IMR-90 (cell line): ENCODE data around the gene FAM13B. TPM values are rescaled to one million over a fixed set of nuclear protein-coding genes. Genes with fewer than 3 reads are reported as not detected.

Source experiments
- ATAC-seq: fragments of 200-7000 bp; cut with Tn5 transposase; 2 replicates; pipeline ENCODE4 v1.9.1; 2020; ENCODE audit warnings: low read depth, mild to moderate bottlenecking, moderate library complexity
- BruUV-seq: library from RNA; stranded (reverse); fragments of 400-500 nt; replicated peaks from 2 replicates; lab custom pipeline; 2021; lab: Mats Ljungman, UMichigan
- CTCF ChIA-PET: fragments of 300-600 bp; formaldehyde crosslinking; extraction: SDS; loops from one replicate; lab custom pipeline; 2021; ENCODE audit warnings: antibody characterized with exemption; lab: Yijun Ruan, JAX
- POLR2A ChIA-PET: fragments of 300-600 bp; sonication (Branson Sonifier 250); formaldehyde crosslinking; loops from one replicate; lab custom pipeline; 2022; ENCODE audit warnings: antibody characterized with exemption; ENCODE audit not compliant: unreplicated experiment; lab: Charles Lee
- DNase-seq: peaks from one replicate; pipeline ENCODE4 v3.0.0; 2013
- H2AFZ ChIP-seq: replicated peaks from 2 replicates; pipeline ENCODE3; 2013; ENCODE audit warnings: low read length, mild to moderate bottlenecking; ENCODE audit not compliant: poor library complexity
- H2AK5ac ChIP-seq: 2 replicates; pipeline ENCODE4 v1.6.1; 2013; ENCODE audit warnings: low read depth, low read length, inconsistent platforms
- H2AK9ac ChIP-seq: replicated peaks from 2 replicates; pipeline ENCODE3; 2013; ENCODE audit warnings: mild to moderate bottlenecking, low read depth, low read length, moderate library complexity; ENCODE audit not compliant: poor library complexity
- H2BK120ac ChIP-seq: 2 replicates; pipeline ENCODE4 v1.6.1; 2013; ENCODE audit warnings: low read depth, low read length, inconsistent platforms
- H2BK15ac ChIP-seq: 3 replicates; pipeline ENCODE4 v1.6.1; 2013; ENCODE audit warnings: low read depth, low read length, inconsistent platforms
- H2BK20ac ChIP-seq: 2 replicates; pipeline ENCODE4 v1.6.1; 2013; ENCODE audit warnings: low read depth, mild to moderate bottlenecking, inconsistent platforms, low read length, moderate library complexity
- H2BK5ac ChIP-seq: 2 replicates; pipeline ENCODE4 v1.6.1; 2013; ENCODE audit warnings: mild to moderate bottlenecking, low read depth, low read length, inconsistent platforms; ENCODE audit not compliant: poor library complexity, severe bottlenecking
- H3K14ac ChIP-seq: replicated peaks from 2 replicates; pipeline ENCODE4 v1.6.1; 2013; ENCODE audit warnings: low read depth, low read length, inconsistent platforms
- H3K18ac ChIP-seq: 2 replicates; pipeline ENCODE4 v1.6.1; 2013; ENCODE audit warnings: low read depth, low read length, control low read depth
- H3K23ac ChIP-seq: 2 replicates; pipeline ENCODE4 v1.6.1; 2013; ENCODE audit warnings: low read depth, low read length, inconsistent platforms
- H3K27ac ChIP-seq: 2 replicates; pipeline ENCODE4 v1.5.1; 2013; ENCODE audit warnings: mild to moderate bottlenecking, control low read depth, low read length; ENCODE audit not compliant: insufficient read depth
- H3K27me3 ChIP-seq: 2 replicates; pipeline ENCODE4 v1.6.1; 2013; ENCODE audit warnings: low read length; ENCODE audit not compliant: control insufficient read depth, insufficient read depth
- H3K36me3 ChIP-seq: 2 replicates; pipeline ENCODE4 v1.6.1; 2013; ENCODE audit warnings: low read length, mixed read lengths; ENCODE audit not compliant: control insufficient read depth, insufficient read depth
- H3K4ac ChIP-seq: 2 replicates; pipeline ENCODE4 v1.6.1; 2013; ENCODE audit warnings: low read depth, low read length, inconsistent platforms
- H3K4me1 ChIP-seq: 2 replicates; pipeline ENCODE4 v1.6.1; 2013; ENCODE audit warnings: low read length, mixed read lengths; ENCODE audit not compliant: control insufficient read depth, insufficient read depth
- H3K4me2 ChIP-seq: 2 replicates; pipeline ENCODE4 v1.6.1; 2013; ENCODE audit warnings: low read depth, mild to moderate bottlenecking, control low read depth, low read length, moderate library complexity
- H3K4me3 ChIP-seq: 2 replicates; pipeline ENCODE4 v1.5.1; 2013; ENCODE audit warnings: low read depth, mild to moderate bottlenecking, control low read depth, low read length, moderate library complexity; ENCODE audit not compliant: insufficient read depth
- H3K56ac ChIP-seq: 2 replicates; pipeline ENCODE4 v1.6.1; 2013; ENCODE audit warnings: low read length, inconsistent platforms; ENCODE audit not compliant: insufficient read depth; ENCODE audit errors: extremely low read depth
- H3K79me1 ChIP-seq, 2 experiments: 2 replicates each; pipeline ENCODE4 v1.6.1; 2013; ENCODE audit warnings: low read length in 2 of 2, inconsistent platforms in 1 of 2, low read depth in 1 of 2
- H3K9ac ChIP-seq: 2 replicates; pipeline ENCODE4 v1.6.1; 2013; ENCODE audit warnings: low read depth, low read length, control low read depth
- H3K9me1 ChIP-seq: 2 replicates; pipeline ENCODE4 v1.6.1; 2013; ENCODE audit warnings: low read length, inconsistent platforms; ENCODE audit not compliant: insufficient read depth
- H3K9me3 ChIP-seq: 2 replicates; pipeline ENCODE4 v1.6.1; 2013; ENCODE audit warnings: low read length; ENCODE audit not compliant: control insufficient read depth, insufficient read depth
- H4K20me1 ChIP-seq: 2 replicates; pipeline ENCODE4 v1.6.1; 2013; ENCODE audit warnings: low read length, inconsistent platforms; ENCODE audit not compliant: insufficient read depth
- H4K5ac ChIP-seq: 2 replicates; pipeline ENCODE4 v1.6.1; 2013; ENCODE audit warnings: mild to moderate bottlenecking, low read depth, low read length, control low read depth
- H4K8ac ChIP-seq, 2 experiments: 2 replicates each; pipeline ENCODE4 v1.6.1; 2013; ENCODE audit warnings: low read depth in 2 of 2, low read length in 2 of 2, control low read depth in 1 of 2, inconsistent platforms in 1 of 2
- H4K91ac ChIP-seq: 2 replicates; pipeline ENCODE4 v1.6.1; 2013; ENCODE audit warnings: low read depth, low read length, inconsistent platforms; ENCODE audit not compliant: insufficient read depth
- CEBPB ChIP-seq: IDR thresholded peaks from 2 replicates; pipeline ENCODE4 v1.6.1; 2012; ENCODE audit warnings: low read depth, low read length, improper control_type of control experiment
- MAZ ChIP-seq: IDR thresholded peaks from 2 replicates; pipeline ENCODE4 v1.6.1; 2012; ENCODE audit warnings: low read depth, mild to moderate bottlenecking, low read length, improper control_type of control experiment, moderate library complexity, borderline replicate concordance
- WGBS, 2 experiments: methylation state at CpG; one replicate each; pipeline versions ENCODE4 v1.1.5 to v1.1.7; 2013; ENCODE audit warnings: missing lambda C conversion rate in 2 of 2; ENCODE audit not compliant: insufficient read length in 1 of 2; ENCODE audit errors: extremely low coverage in 2 of 2; 5-methylcytosine and 5-hydroxymethylcytosine counted together
- dilution Hi-C: fragments of 300-500 bp; cut with HindIII; formaldehyde crosslinking; loops from one replicate; pipeline ENCODE4 v1.14.3; 2018; ENCODE audit warnings: low sequenced_read_pairs; ENCODE audit not compliant: unreplicated experiment
- in situ Hi-C: fragments of 300-500 bp; cut with MboI; formaldehyde crosslinking; loops from 3 replicates; pipeline ENCODE4 v1.14.3; 2019; ENCODE audit warnings: low sequenced_read_pairs, inconsistent platforms, mixed read lengths
- intact Hi-C: fragments of 100-400 bp; cut with micrococcal nuclease; formaldehyde crosslinking; loops from 2 replicates; pipeline ENCODE4 v1.10.0; 2022
- polyA plus RNA-seq, 3 experiments: library from polyadenylated mRNA; depleted of rRNA; stranded (reverse); fragments of >200 nt; gene quantifications; 2 replicates each; pipeline ENCODE4 v1.2.3, GENCODE V29; 2012; ENCODE audit warnings: low replicate concordance in 1 of 3
- total RNA-seq: library from RNA; depleted of rRNA; stranded (reverse); fragments of >200 nt; gene quantifications from 2 replicates; pipeline ENCODE4 v1.2.3, GENCODE V29; 2012

Gene FAM13B
- total and polyA plus RNA-seq, 2 of the 4 experiments (the other 2 are of a cell fraction), result 14.6 to 15.1 TPM

GRCh38 chr5:138033907-138034306 lies 1.0 kb upstream of the FAM13B start:
- TF ChIP-seq MAZ (no peak), CEBPB (peak; percentile 21; the same call in 1 of the 2 replicates)
- no peak overlapping the region for H3K23ac ChIP-seq
- H3K9me1 ChIP-seq, result peaks cover 4% of the 10 kb centered on the region; the same call in 1 of the 2 replicates
- ChIA-PET POLR2A (no interaction called here), CTCF (interaction anchor here (1.0 to 1.8 kb wide), 4 partner anchors 15 to 100 kb away, joined by 3 to 6 read pairs (median 4); no protein-coding TSS in a partner anchor)
- ATAC-seq, result no peak
- no peaks in the 10 kb centered on the region for H3K9me3 ChIP-seq
- intact Hi-C loops, result loop anchor here (2.0 kb wide), 1 partner anchor 279 kb away; the partner anchor contains the start of gene HNRNPA0
- H2AFZ ChIP-seq, result peak overlapping the region; percentile 97
- peaks cover 0 to 27% of the 10 kb centered on the region in 2 experiments; a peak in 3 of 4 replicates for H3K79me1 ChIP-seq
- H2BK20ac ChIP-seq, result no peak overlapping the region
- peak overlapping the region; percentile 75 for H4K5ac ChIP-seq
- H3K9ac ChIP-seq, result no peak overlapping the region
- peak overlapping the region; percentile 93 for H3K4me2 ChIP-seq
- no peak overlapping the region for H2BK120ac ChIP-seq
- no peak overlapping the region for H4K91ac ChIP-seq
- H3K56ac ChIP-seq, result peak overlapping the region; percentile 22; the same call in 1 of the 2 replicates
- H3K27me3 ChIP-seq, result no peaks in the 10 kb centered on the region
- no peak overlapping the region for H2AK5ac ChIP-seq
- no CpG with 5 or more reads among the region's 2 CpGs for WGBS, 2 experiments
- no peak overlapping the region for H3K4me3 ChIP-seq
- peak overlapping the region; percentile 96 to 99; a peak in 2 of 4 replicates for H4K8ac ChIP-seq
- dilution Hi-C loops, result no loop called here
- H2BK15ac ChIP-seq, result no peak overlapping the region
- H4K20me1 ChIP-seq, result peaks cover 37% of the 10 kb centered on the region
- H3K36me3 ChIP-seq, result peaks cover 1% of the 10 kb centered on the region; the same call in 1 of the 2 replicates
- no TSS peak for BruUV-seq
- H3K14ac ChIP-seq, result no peak overlapping the region
- DNase-seq, result peak; percentile 51
- H2BK5ac ChIP-seq, result no peak overlapping the region
- H2AK9ac ChIP-seq, result no peak overlapping the region
- no peak overlapping the region for H3K27ac ChIP-seq
- H3K4ac ChIP-seq, result peak overlapping the region; percentile 95
- no peak overlapping the region for H3K18ac ChIP-seq
- in situ Hi-C loops, result loop anchor here (10.0 to 25.0 kb wide), 2 partner anchors 103 to 279 kb away; partner anchors contain the start of genes HNRNPA0 and NME5
- H3K4me1 ChIP-seq, result peaks cover 2% of the 10 kb centered on the region; the same call in 1 of the 2 replicates
